Fibroblast of lung (primary cell): ENCODE measurements around the gene MPPE1. TPM values are rescaled to one million over a fixed set of nuclear protein-coding genes. Genes with fewer than 3 reads are reported as not detected.

Experiments
- DNase-seq, 2 donors: peaks; one replicate each; pipeline versions ENCODE4 v3.0.0 to v3.0.0-alpha.2; 2010; ENCODE audit warnings: low read depth in 2 of 2
- H2AFZ ChIP-seq: 2 replicates; pipeline ENCODE4 v1.5.1; 2012; ENCODE audit warnings: low read length, control low read depth, inconsistent platforms
- H3K27ac ChIP-seq: 2 replicates; pipeline ENCODE4 v1.5.1; 2011; ENCODE audit warnings: low read length, control low read depth; ENCODE audit not compliant: insufficient read depth
- H3K27me3 ChIP-seq: 2 replicates; pipeline ENCODE4 v1.5.1; 2011; ENCODE audit warnings: mild to moderate bottlenecking, low read length; ENCODE audit not compliant: control insufficient read depth, insufficient read depth
- H3K36me3 ChIP-seq: 2 replicates; pipeline ENCODE4 v1.5.1; 2011; ENCODE audit warnings: low read length; ENCODE audit not compliant: control insufficient read depth, insufficient read depth
- H3K4me1 ChIP-seq: 2 replicates; pipeline ENCODE4 v1.5.1; 2011; ENCODE audit warnings: low read length; ENCODE audit not compliant: control insufficient read depth, insufficient read depth; ENCODE audit errors: extremely low read depth
- H3K4me2 ChIP-seq: 2 replicates; pipeline ENCODE4 v1.5.1; 2011; ENCODE audit warnings: low read length, control low read depth; ENCODE audit not compliant: insufficient read depth; ENCODE audit errors: extremely low read depth
- H3K4me3 ChIP-seq, 4 experiments: fragments of 200-600 bp in 1 of 4; sonication (generic) in 1 of 4; replicated peaks in 1 of 4; 2 replicates each; pipeline ENCODE4 v1.5.1; 2011 to 2016; ENCODE audit warnings: low read length in 4 of 4, low read depth in 3 of 4, mild to moderate bottlenecking in 3 of 4, control low read depth in 2 of 4, inconsistent platforms in 1 of 4, mixed read lengths in 1 of 4; ENCODE audit not compliant: insufficient read depth in 1 of 4; ENCODE audit errors: control extremely low read depth in 1 of 4
- H3K79me2 ChIP-seq: 2 replicates; pipeline ENCODE4 v1.5.1; 2012; ENCODE audit warnings: mild to moderate bottlenecking, low read length, inconsistent platforms; ENCODE audit not compliant: control insufficient read depth, insufficient read depth
- H3K9ac ChIP-seq: 2 replicates; pipeline ENCODE4 v1.5.1; 2011; ENCODE audit warnings: mild to moderate bottlenecking, low read length, control low read depth; ENCODE audit not compliant: insufficient read depth
- H3K9me3 ChIP-seq: 2 replicates; pipeline ENCODE4 v1.5.1; 2012; ENCODE audit warnings: low read depth, low read length; ENCODE audit not compliant: control insufficient read depth, insufficient read depth
- H4K20me1 ChIP-seq: 2 replicates; pipeline ENCODE4 v1.5.1; 2011; ENCODE audit warnings: low read length; ENCODE audit not compliant: control insufficient read depth, insufficient read depth; ENCODE audit errors: extremely low read depth
- CTCF ChIP-seq, 2 donors: IDR thresholded peaks in 1 of 2; conservative IDR thresholded peaks in 1 of 2; 1 replicate in 1 of 2; 2 replicates in 1 of 2; pipeline ENCODE4 v1.5.1; 2011 to 2012; ENCODE audit warnings: low read length in 2 of 2, control low read depth in 1 of 2, inconsistent platforms in 1 of 2, low read depth in 1 of 2, mild to moderate bottlenecking in 1 of 2
- EZH2 ChIP-seq: IDR thresholded peaks from 2 replicates; pipeline ENCODE4 v1.5.1; 2012; ENCODE audit warnings: low read length, control low read depth, mild to moderate bottlenecking; ENCODE audit errors: missing control alignments
- polyA plus RNA-seq, 2 donors: library from polyadenylated mRNA; depleted of rRNA in 1 of 2; stranded (reverse) in 1 of 2; unstranded in 1 of 2; fragments of >200 nt; gene quantifications; 2 replicates each; pipeline ENCODE4 v1.2.1, GENCODE V29; 2011 to 2012; ENCODE audit warnings: missing spikeins in 1 of 2
- total RNA-seq: library from RNA; depleted of rRNA; stranded (reverse); fragments of >200 nt; gene quantifications from 2 replicates; pipeline ENCODE4 v1.2.1, GENCODE V29; 2014

The MPPE1 gene
- total and polyA plus RNA-seq, 2 donors (not counting 1 experiment from before 2014, with no cell fraction given): 23.3 to 29.7 TPM

- Histone ChIP-seq H3K9me3 (no peaks in the 10 kb centered on the region), H3K4me2 (no peak overlapping the region), H3K27ac (no peak overlapping the region), H3K36me3 (no peaks in the 10 kb centered on the region), H3K4me3 (no peak overlapping the region), H3K9ac (no peak overlapping the region), H4K20me1 (no peaks in the 10 kb centered on the region), H3K27me3 (no peaks in the 10 kb centered on the region), H3K4me1 (no peaks in the 10 kb centered on the region), H2AFZ (no peak overlapping the region), H3K79me2 (no peaks in the 10 kb centered on the region)
- TF ChIP-seq EZH2 (no peak), CTCF (conservative IDR thresholded peaks at IDR 0.05 in 1 of 2, IDR thresholded peaks at IDR 0.05 in 1 of 2; ENCODE audit: low read depth in 1 of 2, low read length in 2 of 2) (no peak)
- DNase-seq: peak in 1 of 2 donors; percentile 75
Measured at GRCh38 chr18:11861583-11862288, 46.4 kb downstream of the MPPE1 start.

GRCh38 chr18:11860594-11861450, 47.3 kb downstream of the MPPE1 start:
- Histone ChIP-seq H3K9me3 (no peaks in the 10 kb centered on the region), H2AFZ (no peak overlapping the region), H3K4me3 (no peak overlapping the region), H3K36me3 (no peaks in the 10 kb centered on the region), H3K4me1 (no peaks in the 10 kb centered on the region), H3K79me2 (no peaks in the 10 kb centered on the region), H3K27me3 (no peaks in the 10 kb centered on the region), H3K9ac (no peak overlapping the region), H4K20me1 (no peaks in the 10 kb centered on the region), H3K27ac (peak overlapping the region; percentile 17), H3K4me2 (no peak overlapping the region)
- no peak for DNase-seq
- TF ChIP-seq EZH2 (no peak), CTCF (conservative IDR thresholded peaks at IDR 0.05 in 1 of 2, IDR thresholded peaks at IDR 0.05 in 1 of 2; ENCODE audit: low read depth in 1 of 2, low read length in 2 of 2) (no peak)

GRCh38 chr18:11859903-11860407, 48.2 kb downstream of the MPPE1 start:
- no peak overlapping the region for H3K4me2 ChIP-seq
- no peaks in the 10 kb centered on the region for H3K36me3 ChIP-seq
- H4K20me1 ChIP-seq: no peaks in the 10 kb centered on the region
- no peaks in the 10 kb centered on the region for H3K4me1 ChIP-seq
- peak overlapping the region; percentile 17 for H3K27ac ChIP-seq
- no peak overlapping the region for H3K4me3 ChIP-seq
- H3K9ac ChIP-seq: no peak overlapping the region
- peak; percentile 64 to 88 for DNase-seq
- no peak for TF ChIP-seq EZH2
- peak; percentile 13 to 45 for TF ChIP-seq CTCF (conservative IDR thresholded peaks at IDR 0.05 in 1 of 2, IDR thresholded peaks at IDR 0.05 in 1 of 2; ENCODE audit: low read depth in 1 of 2, low read length in 2 of 2)
- no peak overlapping the region for H2AFZ ChIP-seq
- no peaks in the 10 kb centered on the region for H3K9me3 ChIP-seq
- H3K79me2 ChIP-seq: no peaks in the 10 kb centered on the region
- H3K27me3 ChIP-seq: no peaks in the 10 kb centered on the region
